Fibroblast of lung (primary cell): ENCODE results near the gene WDR59. TPM values are rescaled to one million over a fixed set of nuclear protein-coding genes. Genes with fewer than 3 reads are reported as not detected.

Experiments used
- DNase-seq, 2 donors: peaks; one replicate each; pipeline versions ENCODE4 v3.0.0 to v3.0.0-alpha.2; 2010; ENCODE audit warnings: low read depth in 2 of 2
- H2AFZ ChIP-seq: 2 replicates; pipeline ENCODE4 v1.5.1; 2012; ENCODE audit warnings: low read length, control low read depth, inconsistent platforms
- H3K27ac ChIP-seq: 2 replicates; pipeline ENCODE4 v1.5.1; 2011; ENCODE audit warnings: low read length, control low read depth; ENCODE audit not compliant: insufficient read depth
- H3K27me3 ChIP-seq: 2 replicates; pipeline ENCODE4 v1.5.1; 2011; ENCODE audit warnings: mild to moderate bottlenecking, low read length; ENCODE audit not compliant: control insufficient read depth, insufficient read depth
- H3K36me3 ChIP-seq: 2 replicates; pipeline ENCODE4 v1.5.1; 2011; ENCODE audit warnings: low read length; ENCODE audit not compliant: control insufficient read depth, insufficient read depth
- H3K4me1 ChIP-seq: 2 replicates; pipeline ENCODE4 v1.5.1; 2011; ENCODE audit warnings: low read length; ENCODE audit not compliant: control insufficient read depth, insufficient read depth; ENCODE audit errors: extremely low read depth
- H3K4me2 ChIP-seq: 2 replicates; pipeline ENCODE4 v1.5.1; 2011; ENCODE audit warnings: low read length, control low read depth; ENCODE audit not compliant: insufficient read depth; ENCODE audit errors: extremely low read depth
- H3K4me3 ChIP-seq, 4 experiments: fragments of 200-600 bp in 1 of 4; sonication (generic) in 1 of 4; replicated peaks in 1 of 4; 2 replicates each; pipeline ENCODE4 v1.5.1; 2011 to 2016; ENCODE audit warnings: low read length in 4 of 4, low read depth in 3 of 4, mild to moderate bottlenecking in 3 of 4, control low read depth in 2 of 4, inconsistent platforms in 1 of 4, mixed read lengths in 1 of 4; ENCODE audit not compliant: insufficient read depth in 1 of 4; ENCODE audit errors: control extremely low read depth in 1 of 4
- H3K79me2 ChIP-seq: 2 replicates; pipeline ENCODE4 v1.5.1; 2012; ENCODE audit warnings: mild to moderate bottlenecking, low read length, inconsistent platforms; ENCODE audit not compliant: control insufficient read depth, insufficient read depth
- H3K9ac ChIP-seq: 2 replicates; pipeline ENCODE4 v1.5.1; 2011; ENCODE audit warnings: mild to moderate bottlenecking, low read length, control low read depth; ENCODE audit not compliant: insufficient read depth
- H3K9me3 ChIP-seq: 2 replicates; pipeline ENCODE4 v1.5.1; 2012; ENCODE audit warnings: low read depth, low read length; ENCODE audit not compliant: control insufficient read depth, insufficient read depth
- H4K20me1 ChIP-seq: 2 replicates; pipeline ENCODE4 v1.5.1; 2011; ENCODE audit warnings: low read length; ENCODE audit not compliant: control insufficient read depth, insufficient read depth; ENCODE audit errors: extremely low read depth
- CTCF ChIP-seq, 2 donors: IDR thresholded peaks in 1 of 2; conservative IDR thresholded peaks in 1 of 2; 1 replicate in 1 of 2; 2 replicates in 1 of 2; pipeline ENCODE4 v1.5.1; 2011 to 2012; ENCODE audit warnings: low read length in 2 of 2, control low read depth in 1 of 2, inconsistent platforms in 1 of 2, low read depth in 1 of 2, mild to moderate bottlenecking in 1 of 2
- EZH2 ChIP-seq: IDR thresholded peaks from 2 replicates; pipeline ENCODE4 v1.5.1; 2012; ENCODE audit warnings: low read length, control low read depth, mild to moderate bottlenecking; ENCODE audit errors: missing control alignments
- polyA plus RNA-seq, 2 donors: library from polyadenylated mRNA; depleted of rRNA in 1 of 2; stranded (reverse) in 1 of 2; unstranded in 1 of 2; fragments of >200 nt; gene quantifications; 2 replicates each; pipeline ENCODE4 v1.2.1, GENCODE V29; 2011 to 2012; ENCODE audit warnings: missing spikeins in 1 of 2
- total RNA-seq: library from RNA; depleted of rRNA; stranded (reverse); fragments of >200 nt; gene quantifications from 2 replicates; pipeline ENCODE4 v1.2.1, GENCODE V29; 2014

Gene WDR59
- total and polyA plus RNA-seq, 2 donors (not counting 1 experiment from before 2014, with no cell fraction given): 16.0 to 30.2 TPM

- no peak overlapping the region for H3K27ac ChIP-seq
- H4K20me1 ChIP-seq: no peaks in the 10 kb centered on the region
- no peak overlapping the region for H3K4me2 ChIP-seq
- H3K9ac ChIP-seq: no peak overlapping the region
- no peak overlapping the region for H2AFZ ChIP-seq
- DNase-seq: no peak
- no peaks in the 10 kb centered on the region for H3K79me2 ChIP-seq
- H3K9me3 ChIP-seq: no peaks in the 10 kb centered on the region
- TF ChIP-seq CTCF (conservative IDR thresholded peaks at IDR 0.05 in 1 of 2, IDR thresholded peaks at IDR 0.05 in 1 of 2; ENCODE audit: low read depth in 1 of 2, low read length in 2 of 2): no peak
- TF ChIP-seq EZH2: no peak
- no peak overlapping the region for H3K4me3 ChIP-seq
- H3K27me3 ChIP-seq: no peaks in the 10 kb centered on the region
- peaks cover 3% of the 10 kb centered on the region for H3K36me3 ChIP-seq
- H3K4me1 ChIP-seq: no peaks in the 10 kb centered on the region
Measured at GRCh38 chr16:74951681-74952080, 33.2 kb downstream of the WDR59 start.

- Histone ChIP-seq H3K36me3 (peaks cover 3% of the 10 kb centered on the region), H2AFZ (no peak overlapping the region), H3K4me1 (no peaks in the 10 kb centered on the region), H3K27me3 (no peaks in the 10 kb centered on the region), H3K9me3 (no peaks in the 10 kb centered on the region), H3K4me2 (no peak overlapping the region), H3K4me3 (no peak overlapping the region), H3K79me2 (no peaks in the 10 kb centered on the region), H3K9ac (no peak overlapping the region), H3K27ac (no peak overlapping the region), H4K20me1 (no peaks in the 10 kb centered on the region)
- no peak for DNase-seq
- TF ChIP-seq EZH2: no peak
- no peak for TF ChIP-seq CTCF (conservative IDR thresholded peaks at IDR 0.05 in 1 of 2, IDR thresholded peaks at IDR 0.05 in 1 of 2; ENCODE audit: low read depth in 1 of 2, low read length in 2 of 2)
Measured at GRCh38 chr16:74951206-74951605, 33.7 kb downstream of the WDR59 start.

GRCh38 chr16:74950511-74950910 is 34.4 kb downstream of the WDR59 start:
- Histone ChIP-seq H3K4me1 (no peaks in the 10 kb centered on the region), H3K79me2 (no peaks in the 10 kb centered on the region), H3K27me3 (no peaks in the 10 kb centered on the region), H3K4me2 (no peak overlapping the region), H3K27ac (no peak overlapping the region), H3K9me3 (no peaks in the 10 kb centered on the region), H3K36me3 (peaks cover 3% of the 10 kb centered on the region), H3K4me3 (no peak overlapping the region), H3K9ac (no peak overlapping the region), H4K20me1 (no peaks in the 10 kb centered on the region), H2AFZ (no peak overlapping the region)
- TF ChIP-seq CTCF (conservative IDR thresholded peaks at IDR 0.05 in 1 of 2, IDR thresholded peaks at IDR 0.05 in 1 of 2; ENCODE audit: low read depth in 1 of 2, low read length in 2 of 2) (no peak), EZH2 (no peak)
- DNase-seq: no peak
